Cerebellar nuclear complex (tissue), 1 donor: Measurements from ENCODE around the gene GRM7.

Source experiments
- DNase-seq, 2 experiments: peaks; one replicate each; lab custom pipeline; 2025; lab: John Stamatoyannopoulos, UW

The GRM7 gene

DNA sequence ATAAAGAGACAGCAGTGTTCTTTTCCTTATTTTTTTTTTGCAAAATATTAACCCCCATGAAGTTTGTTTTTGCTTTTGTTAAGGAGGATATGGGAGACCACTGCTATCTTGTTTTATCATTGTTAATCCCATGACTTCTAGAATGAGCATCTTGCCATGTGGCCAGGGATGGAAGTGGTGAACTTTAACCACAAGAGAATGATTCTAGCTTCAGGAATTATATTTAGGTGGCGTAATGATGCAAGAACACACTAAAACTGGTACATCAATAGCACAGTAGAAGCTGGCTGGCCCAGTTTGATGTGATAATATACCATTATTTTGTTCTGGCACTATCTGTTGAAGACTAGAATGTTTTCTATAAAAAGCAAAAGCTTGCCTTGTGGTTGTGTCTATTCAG lies 720.9 kb downstream of the GRM7 start:
- no peak for DNase-seq

DNA sequence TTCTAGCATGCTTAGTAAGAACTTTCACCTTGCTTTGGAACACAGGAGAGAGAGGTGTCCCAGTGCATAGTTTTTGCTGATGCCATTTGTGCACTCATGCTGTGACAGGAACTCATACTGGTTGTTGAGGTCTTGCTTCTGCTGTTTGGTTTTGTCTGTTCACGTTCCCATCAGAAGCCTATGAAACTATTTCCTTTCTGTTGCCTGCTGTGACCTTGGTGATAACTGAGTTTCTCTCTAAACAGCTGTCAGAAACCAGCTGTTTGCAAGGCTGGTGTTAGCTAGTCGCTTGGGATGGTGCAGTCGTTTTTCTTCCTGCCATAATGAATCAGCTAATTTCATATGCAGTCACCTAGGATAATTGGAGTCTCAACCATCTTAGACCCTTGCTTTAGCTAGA lies 724.1 kb downstream of the GRM7 start:
- DNase-seq = no peak

DNA sequence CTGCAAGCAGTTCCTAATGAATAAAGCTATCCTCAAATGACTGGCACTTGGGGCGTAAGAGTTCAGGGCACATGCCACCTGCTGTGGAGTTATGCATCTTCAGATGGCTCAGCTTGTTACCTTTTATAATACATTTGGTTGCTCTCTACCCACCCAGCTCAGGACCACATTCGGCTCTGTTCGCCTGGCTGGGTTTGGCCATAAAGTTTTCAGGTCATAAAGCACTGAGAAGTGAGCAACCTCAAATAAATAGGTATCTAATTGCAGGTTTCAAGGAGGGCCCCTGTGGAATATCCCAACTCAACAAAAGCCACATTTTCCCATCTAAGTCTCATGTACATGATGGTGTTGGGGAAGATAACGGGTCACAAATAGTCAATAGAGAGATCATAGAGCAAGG lies 727.3 kb downstream of the GRM7 start:
- no peak for DNase-seq

DNA sequence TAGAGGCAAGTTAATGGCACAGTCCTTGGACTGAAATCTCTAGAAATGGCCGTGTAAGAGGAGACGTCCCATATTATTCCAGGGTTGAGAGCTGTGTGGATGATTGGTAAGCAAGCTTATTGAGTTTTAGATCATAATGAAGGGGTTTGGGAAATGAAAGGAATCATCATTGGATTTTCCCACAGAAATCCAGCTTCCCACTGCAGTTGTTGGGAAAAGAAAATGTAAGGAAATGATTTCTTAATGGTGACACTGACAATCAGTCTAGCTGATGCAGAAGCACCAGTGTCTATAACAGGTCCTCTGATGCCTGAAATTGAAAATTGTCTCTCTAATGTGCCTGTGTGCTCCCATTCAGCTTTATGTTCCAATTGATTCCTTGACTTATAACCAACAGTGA lies 728.6 kb downstream of the GRM7 start:
- no peak for DNase-seq

DNA sequence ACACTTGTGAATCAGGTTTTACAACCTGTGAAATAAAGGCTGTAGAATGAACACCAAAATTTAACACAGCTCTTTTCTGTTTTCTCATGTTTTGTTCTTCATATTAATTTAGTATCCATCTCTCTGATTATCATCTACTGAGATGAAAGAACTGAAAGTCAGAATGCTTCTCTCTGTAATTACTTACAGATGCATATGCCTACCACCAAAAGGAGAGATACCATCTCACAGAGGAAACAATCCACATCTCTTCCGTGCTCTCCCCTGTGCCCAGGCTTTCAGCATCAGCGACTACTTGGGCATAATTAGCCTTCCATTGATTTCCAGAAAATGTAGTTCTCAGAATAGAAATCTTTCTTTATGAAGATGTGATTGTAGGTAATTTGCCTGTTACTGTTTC lies 741.4 kb downstream of the GRM7 start:
- DNase-seq = no peak

DNA sequence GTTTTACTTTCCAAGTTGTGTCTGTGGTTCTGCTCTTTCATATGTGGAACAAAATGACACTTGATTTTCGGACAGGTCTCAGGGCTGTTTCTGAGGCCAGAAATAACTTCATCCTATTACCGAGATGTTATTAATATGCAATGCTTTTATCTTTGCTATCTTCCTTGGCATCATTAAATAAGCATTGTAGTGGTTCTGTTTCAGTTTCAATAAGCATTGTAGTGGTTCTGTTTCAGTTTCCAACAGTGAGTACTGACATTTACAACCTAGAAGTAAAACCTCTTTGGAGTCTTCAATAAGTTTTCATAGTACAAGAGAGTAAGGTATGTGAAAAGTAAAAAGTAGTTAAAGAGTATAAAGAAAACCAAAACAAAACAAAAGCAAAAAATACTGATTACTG lies 746.2 kb downstream of the GRM7 start:
- no peak for DNase-seq

DNA sequence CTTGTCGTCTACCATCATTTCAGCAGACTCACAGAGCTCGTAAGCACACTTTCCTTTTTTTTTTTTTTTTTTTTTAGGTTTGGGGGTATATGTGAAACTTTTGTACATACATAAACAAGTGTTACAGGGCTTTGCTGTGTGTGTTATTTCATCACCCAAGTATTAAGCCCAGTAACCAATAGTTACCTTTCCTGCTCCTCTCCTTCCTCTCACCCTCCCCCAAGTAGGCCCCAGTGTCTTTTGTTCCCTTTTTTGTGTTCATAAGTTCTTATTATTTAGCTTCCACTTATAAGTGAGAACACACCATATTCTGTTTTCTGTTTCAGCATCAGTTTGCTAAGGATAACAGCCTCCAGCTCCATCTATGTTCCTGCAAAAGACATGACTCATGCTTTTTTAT lies 746.8 kb downstream of the GRM7 start:
- no peak for DNase-seq

DNA sequence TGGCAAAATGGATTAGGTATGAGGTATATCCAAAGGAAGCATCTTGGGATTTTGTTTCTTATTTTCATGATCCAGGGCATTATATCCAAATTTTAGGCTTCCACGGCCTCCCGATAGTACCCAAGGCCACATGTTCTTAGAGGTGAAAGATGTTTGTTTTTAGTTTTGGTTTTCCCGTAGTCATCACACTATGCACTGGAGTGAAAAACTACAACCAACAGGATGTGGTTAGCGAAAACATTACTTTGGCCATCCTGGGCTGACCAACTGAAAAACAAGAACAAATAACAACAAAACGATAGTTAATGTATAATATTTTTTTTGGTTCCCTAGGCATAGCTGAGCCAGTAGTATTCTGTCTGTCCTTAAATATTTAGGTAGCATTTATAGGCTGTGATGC lies 749.7 kb downstream of the GRM7 start:
- no peak for DNase-seq

DNA sequence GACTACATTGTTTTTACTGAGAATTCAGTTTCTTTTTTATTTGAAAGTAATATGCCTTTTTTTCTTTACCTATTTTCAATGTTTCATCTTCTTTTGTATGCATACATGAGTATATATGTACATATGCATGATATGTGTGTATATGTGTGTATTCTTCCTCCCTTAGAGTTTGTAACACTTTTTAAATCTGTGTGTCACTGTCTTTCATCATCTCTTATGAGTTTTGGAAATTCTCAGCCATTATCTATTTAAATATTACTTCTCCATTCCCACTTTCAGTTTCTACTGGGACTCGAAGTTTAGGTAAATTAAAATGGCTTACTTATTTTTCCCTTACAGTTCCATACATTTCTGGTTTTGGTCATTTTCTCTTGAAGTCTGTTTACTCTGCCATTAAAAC lies 754.1 kb downstream of the GRM7 start:
- no peak for DNase-seq

DNA sequence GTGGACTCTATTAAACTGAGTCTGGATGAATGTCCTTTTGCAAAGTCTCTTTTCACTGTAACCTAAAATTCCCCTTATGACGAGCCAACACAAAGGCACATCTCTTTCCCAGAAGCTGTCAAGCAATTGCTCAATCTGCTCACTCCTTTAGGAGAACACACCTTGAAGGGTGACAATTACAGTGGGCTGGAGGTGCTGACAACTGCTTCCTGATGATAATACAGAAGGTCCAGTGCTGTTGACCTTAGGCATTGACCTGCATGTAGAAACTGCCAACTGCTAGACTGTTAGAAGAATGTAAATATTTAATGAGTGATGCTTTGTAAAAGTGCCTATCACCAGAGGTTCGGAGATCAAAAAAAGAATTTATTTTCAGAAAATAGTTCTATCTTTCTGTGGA lies 757.7 kb downstream of the GRM7 start:
- no peak for DNase-seq

DNA sequence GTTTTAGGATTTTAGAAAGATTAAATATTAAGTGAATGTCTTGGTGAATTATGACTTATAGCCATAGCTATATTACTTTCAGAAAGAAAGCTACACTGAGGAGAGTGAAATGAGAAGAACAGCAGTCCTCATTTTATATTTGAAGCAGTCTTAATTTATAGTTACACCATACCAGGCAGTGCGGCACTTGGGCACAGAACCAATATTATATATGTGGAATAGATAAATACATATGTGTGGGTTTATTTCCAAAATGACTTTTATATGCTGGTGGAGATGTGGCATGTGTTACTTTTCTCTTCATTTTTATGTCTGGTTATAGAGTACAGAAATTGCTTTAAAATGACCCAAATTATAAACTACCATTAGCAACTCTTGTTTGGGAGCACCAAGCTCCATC lies 759.5 kb downstream of the GRM7 start:
- DNase-seq = no peak

DNA sequence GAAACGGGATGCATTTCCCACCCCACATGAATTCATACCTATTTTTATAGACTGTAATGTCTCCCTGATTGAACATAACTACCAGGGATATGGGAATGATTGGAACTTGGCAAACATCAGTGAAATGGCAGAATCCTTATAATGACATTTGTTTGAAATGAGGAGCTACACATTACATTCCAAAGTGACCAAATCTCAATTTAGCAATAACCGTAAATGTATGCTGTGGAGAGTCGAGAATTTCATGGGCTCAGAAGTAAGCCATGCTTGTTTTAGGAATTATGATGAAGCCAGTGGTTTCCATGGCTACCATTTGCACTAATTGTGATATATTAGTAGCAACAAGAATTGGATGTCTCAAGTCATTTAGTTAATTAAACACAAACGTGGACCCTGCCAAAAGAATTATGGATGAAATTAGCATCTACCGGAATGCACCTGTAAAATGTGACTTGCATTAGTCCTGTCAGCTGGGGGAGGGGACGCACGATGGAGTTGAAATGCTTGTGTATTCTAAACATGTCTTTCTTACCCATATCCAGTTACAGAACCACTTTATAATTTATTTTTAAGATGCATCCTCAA lies 760.2 kb downstream of the GRM7 start:
- DNase-seq = no peak

DNA sequence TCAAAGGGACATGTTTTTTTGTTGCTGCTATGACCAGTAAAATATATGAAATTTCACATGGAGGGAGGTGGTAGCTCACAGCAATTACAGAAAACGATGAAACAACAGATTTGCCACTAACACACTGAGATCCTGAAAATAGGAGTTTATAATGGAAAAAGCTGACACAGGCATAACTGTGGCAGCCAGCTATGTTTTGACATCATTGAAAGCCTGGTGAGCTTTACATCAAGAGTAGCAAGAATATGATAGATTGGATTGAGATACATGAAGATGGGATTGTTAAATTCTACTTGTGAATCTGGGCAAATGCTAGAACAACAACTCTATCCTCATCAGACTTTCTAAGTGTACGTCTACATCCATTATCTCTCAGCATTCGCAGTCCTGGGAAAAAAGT lies 760.7 kb downstream of the GRM7 start:
- no peak for DNase-seq

DNA sequence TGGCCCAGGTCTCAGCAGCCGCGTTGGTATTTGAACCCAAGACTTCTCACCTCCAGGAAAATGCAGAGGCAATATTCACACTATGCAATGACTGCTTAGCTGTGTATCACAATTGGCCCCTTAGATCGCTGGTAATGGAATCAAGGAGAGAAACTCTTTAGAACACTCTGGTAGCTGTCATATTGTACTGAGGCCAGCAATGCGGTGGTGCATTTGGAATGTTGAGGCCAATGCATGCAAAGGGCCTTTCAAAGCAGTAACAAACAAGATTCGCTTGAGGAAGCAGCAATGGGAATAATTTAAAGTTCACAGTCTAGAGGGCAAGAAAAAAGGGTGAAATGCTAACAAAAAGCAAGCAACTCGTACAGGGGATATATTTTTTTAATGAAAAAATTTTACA lies 764.1 kb downstream of the GRM7 start:
- no peak for DNase-seq

DNA sequence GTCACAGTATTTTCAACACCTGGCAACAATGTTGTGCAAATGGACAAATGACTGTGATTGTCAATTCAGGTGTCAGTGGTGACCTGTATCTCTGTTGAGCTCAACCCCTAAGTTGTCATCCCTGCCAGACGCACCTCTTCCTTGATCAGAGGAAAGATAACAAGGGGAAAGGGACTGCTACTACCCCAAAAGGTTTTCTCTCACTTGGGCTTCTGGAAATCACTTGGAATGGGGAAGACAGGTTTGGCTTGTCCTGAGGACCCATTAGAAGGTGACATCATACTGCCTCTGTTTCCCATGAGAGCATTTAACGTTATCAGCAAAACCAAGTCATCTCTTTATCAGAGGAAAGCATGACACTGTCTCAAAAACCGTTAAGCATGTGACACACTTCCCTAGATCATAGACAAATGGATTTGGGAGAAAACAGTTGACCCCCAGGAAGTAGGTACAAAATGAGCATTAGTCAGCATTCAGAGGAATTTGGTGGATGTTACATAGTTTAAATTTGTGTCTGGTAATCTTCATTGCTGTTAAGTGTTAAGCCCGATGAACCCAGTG lies 769.5 kb downstream of the GRM7 start:
- DNase-seq = no peak

DNA sequence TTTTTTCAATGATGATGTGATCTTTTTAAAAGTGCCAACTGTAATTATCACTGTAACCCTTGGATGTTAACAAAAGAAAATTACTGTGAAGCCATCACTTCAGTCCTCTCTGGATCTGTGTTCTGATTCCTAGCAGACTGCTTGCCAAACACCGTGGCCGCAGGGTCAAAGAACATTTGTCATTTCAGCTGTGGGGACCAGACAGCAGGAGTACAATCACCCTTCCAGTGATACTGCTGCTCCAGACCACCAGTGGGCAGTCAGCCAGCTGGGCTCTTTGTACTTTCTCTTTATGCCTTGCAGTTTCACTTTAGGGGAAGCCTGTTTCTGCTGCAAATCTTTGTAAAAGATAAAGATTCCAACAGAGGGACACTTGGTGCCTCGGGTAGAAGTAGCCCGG lies 770.0 kb downstream of the GRM7 start:
- no peak for DNase-seq

DNA sequence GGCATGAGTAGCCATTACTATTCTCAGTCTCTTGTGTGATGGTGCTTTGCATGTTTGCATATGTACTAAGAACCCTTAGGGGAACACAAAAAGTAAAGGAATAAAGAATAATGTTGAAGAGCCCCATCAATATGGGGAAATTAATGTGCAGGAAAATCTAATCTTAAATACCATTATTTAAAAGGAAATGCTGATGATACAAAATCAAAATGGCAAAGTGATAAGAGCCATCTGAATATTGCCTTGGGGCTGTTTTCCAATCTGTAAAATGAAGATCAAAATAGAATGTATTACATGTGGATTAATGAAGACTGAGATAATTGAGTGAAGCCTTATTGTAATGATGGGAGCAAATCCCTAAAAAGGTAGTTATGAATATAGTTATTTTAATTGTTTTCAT lies 771.4 kb downstream of the GRM7 start:
- DNase-seq = no peak

DNA sequence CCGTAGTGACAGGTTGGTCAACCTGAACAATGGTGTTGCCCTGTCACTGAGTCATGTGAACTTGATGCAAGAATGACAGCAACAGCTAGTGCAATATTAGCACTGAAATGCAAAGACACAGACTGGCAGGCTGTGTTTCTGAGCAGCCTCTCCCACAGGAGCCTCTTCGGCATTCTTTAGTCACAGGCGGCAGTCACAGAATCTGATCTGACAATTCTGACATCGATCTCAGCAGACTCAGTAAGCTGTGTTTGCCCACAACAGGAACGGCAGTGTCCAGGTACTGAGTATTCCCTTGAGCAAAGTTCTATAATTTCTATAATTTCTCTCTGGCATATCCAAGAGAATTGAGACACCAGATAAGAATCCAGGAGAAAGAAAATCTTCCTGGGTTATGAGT lies 776.8 kb downstream of the GRM7 start:
- DNase-seq = no peak

DNA sequence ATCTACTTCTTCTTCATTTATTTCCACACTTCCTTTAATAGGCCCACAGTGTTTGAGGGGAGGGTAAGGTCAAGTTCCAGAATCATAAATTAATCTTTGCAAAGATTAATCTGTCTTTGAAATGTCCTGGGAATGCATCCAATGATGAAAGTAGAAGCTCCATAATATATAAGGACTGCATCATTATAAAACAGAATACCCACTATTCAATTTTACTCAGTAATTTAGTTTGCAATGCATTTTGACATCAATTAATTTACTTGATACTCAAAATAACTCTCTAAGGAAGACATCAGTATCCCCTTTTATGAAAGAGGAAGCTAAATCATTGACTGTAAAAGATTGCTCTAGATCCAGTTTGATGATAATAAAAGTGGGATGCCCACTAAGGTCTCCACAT lies 777.2 kb downstream of the GRM7 start:
- no peak for DNase-seq

DNA sequence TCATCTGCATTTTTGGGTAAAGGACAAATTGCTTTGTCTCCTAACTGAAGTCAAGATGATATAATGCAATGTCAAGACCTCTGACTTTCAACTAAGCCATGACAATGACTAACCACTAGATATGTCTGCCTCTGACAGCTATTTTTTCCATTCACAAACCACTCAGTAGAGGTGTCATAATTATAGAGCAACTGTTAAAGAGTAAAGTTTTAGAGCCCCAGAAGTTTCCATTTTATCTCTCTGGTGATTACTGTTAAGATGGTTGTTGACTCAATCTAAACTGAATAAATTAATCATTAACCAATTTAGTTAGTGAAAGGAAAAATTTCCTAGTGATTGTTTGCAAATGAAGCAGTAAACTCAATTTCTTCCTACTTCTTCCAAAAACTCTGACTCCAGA lies 779.9 kb downstream of the GRM7 start:
- no peak for DNase-seq

DNA sequence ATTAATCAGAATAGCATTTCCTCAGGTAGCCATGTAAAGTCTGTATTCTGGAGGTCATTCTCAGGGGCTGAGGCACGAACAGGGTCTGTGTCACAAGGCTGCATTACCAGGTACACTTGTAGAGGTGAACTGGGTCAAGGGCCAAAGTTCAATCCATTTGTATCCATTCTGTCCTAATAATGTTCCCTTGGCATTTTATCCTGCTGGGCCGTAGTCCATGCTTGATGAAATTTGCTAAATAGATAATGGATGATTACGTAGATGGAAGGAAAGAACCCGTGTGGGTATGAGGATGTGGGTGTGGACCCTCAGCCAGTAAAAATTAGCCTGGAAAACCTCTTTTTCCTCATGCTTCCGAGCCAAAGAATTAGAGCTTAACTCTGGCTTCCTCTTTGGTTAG lies 785.9 kb downstream of the GRM7 start:
- DNase-seq = no peak

DNA sequence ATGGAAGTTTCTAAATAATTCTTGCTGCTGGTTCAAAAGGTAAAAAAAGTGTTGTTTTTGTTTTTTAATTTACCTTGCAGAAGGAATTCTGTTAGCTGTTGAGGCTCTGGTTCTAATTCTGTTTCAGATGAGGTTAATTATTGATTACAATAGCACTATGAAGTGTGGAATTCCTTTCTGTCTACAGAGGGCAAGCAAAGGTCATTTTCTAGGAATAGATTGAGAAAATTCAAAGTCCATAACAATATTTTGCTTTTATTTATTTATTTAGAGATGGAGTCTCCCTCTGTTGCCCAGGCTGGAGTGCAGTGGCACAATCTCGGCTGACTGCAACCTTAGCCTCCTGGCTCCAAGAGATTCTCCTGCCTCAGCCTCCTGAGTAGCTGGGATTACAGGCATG lies 789.6 kb downstream of the GRM7 start:
- no peak for DNase-seq

DNA sequence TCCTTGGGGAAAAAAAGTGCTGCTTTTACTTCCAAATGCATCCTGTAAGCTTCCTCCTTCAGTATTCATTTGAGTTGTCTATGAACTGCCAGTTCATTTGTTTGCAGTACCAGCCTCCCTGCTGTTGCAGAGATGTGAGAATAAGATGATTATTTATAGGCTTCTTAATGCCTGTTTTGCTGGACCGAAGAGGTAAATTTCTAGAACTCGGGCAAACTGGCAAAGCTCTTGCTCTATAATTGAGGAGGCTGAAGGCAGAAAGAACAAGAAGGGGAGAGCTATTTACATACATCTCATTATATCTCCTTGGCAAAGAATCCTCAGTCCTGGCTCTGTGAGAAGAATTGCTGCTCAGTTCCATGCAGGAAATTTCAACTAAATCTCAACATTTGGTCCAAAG lies 790.4 kb downstream of the GRM7 start:
- DNase-seq = no peak

DNA sequence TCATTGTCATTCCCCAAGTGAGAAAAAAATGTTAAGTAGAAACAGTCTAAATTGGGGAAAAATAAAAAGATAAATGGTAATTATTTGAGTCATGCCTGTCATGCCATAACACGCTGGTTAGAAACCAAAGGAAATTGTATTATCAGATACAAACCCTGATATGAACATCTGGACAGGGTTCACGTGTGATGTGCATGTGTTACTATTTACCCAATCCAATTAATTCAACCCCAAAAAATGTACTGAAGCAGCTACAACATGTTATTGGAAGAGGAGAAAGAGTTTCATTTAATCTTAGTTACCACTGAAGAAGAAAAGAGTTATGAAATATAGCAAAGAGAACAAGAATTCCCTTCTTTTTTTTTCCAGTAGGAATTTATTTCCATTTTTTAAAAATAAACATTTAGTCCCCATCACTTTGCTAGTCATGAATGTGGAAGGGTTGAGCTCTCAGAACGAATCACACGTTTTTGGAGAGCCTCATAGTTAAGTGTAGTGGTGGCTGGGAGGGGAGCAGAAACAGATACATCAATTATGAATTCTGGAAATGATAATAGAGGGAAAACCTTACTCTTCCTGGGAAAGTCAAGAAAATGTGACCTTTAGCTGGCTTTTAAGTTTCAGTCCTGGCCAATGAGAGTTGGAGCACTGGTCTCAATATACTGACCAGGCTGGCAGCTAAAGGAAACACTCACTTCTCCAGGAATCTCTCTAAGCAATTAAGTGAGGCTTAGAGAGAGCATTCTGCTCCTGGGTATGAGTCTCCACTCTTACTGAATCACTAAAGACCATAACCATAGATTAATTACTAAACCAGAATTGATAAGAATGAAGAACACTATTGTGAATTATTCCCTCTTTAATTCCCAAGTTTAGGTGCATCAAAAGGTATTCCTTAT lies 796.5 kb downstream of the GRM7 start:
- DNase-seq = no peak
